Measurements from ENCODE around the gene NDNF.

Gene NDNF

DNA sequence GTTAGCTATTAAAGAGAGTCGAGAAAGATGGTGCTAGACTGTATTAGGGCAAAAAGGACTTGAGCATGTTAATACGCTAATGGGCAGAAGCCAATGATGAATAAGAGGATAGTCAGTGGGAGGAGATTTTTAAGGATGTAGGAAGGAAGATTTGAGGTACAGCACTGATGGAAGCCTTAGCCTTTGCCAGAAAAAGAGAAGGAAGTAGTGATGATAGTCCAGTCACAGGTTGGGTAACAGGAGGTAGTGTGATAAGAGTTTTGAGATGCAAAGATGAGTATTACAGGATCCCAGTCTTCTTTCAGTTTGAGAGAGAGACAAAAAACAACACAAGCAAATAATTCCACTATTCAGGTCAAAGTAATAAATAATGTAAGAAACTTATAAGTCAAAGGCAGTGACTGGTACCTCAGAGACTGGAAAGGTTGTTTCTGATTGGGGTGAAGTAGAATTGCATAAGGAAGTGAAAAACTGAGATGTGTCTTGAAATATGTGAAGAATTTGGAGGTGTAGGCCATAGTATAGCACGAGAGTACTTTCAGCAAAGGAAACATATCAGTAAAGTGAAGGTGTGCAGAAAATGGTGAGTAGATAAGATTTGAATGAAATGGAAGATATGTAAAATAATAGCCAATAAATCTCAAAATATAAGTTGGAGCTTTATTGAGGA lies 22.1 kb upstream of the NDNF start:
- Histone ChIP-seq H3K36me3 (ENCODE audit: control insufficient read depth, low read depth, low read length) (no peaks in the 10 kb centered on the region), H3K4me3 (ENCODE audit: low read length) (no peak overlapping the region), H3K27ac (ENCODE audit: low read length) (no peak overlapping the region), H3K9ac (ENCODE audit: low read length) (no peak overlapping the region), H3K9me3 (ENCODE audit: control insufficient read depth, low read depth, low read length) (no peaks in the 10 kb centered on the region), H3K27me3 (ENCODE audit: control insufficient read depth, insufficient read depth, low read length) (no peaks in the 10 kb centered on the region), H3K4me1 (ENCODE audit: control insufficient read depth, low read depth, low read length) (no peaks in the 10 kb centered on the region)

DNA sequence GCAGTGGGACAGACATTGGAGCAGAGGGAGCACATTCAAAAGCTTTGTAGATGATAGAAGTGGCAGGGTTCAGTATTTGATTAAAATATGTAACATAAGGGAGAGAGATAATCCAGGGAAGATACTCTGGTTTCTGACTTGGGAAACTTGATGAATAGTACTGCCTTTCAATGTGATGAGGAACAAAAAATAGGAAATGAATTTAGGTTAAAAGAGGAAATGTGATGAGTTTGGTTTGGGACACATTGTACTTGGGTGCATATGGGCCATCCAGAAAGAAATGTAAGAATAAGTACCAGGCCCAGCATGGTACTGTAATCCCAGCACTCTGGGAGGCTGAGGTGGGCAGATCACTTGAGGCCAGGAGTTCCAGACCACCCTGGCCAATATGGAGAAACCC lies 20.9 kb upstream of the NDNF start:
- no peak overlapping the region for H3K9ac ChIP-seq (ENCODE audit: low read length)

DNA sequence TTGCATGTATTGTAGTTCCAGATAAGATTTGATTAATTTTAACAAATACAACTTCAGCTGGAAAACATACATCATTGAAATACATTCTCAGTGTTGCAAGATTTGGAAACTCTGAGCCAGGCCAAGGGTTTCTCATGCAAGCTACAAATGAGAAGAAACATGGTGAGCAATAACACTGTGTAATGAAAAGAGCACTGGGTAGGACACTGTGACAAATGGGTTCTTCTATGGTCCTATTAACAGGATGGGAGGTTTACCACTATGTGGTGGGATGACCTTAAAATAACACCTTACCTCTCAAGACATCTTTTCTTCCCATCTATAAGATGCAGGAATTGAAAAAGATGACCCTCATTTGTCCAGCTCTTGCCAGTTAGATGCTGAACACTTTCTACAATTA lies 19.6 kb upstream of the NDNF start:
- Histone ChIP-seq H3K9ac (ENCODE audit: low read length) (no peak overlapping the region), H3K36me3 (ENCODE audit: control insufficient read depth, low read depth, low read length) (no peaks in the 10 kb centered on the region), H3K4me3 (ENCODE audit: low read length) (no peak overlapping the region), H3K9me3 (ENCODE audit: control insufficient read depth, low read depth, low read length) (no peaks in the 10 kb centered on the region), H3K27ac (ENCODE audit: low read length) (no peak overlapping the region), H3K4me1 (ENCODE audit: control insufficient read depth, low read depth, low read length) (no peaks in the 10 kb centered on the region), H3K27me3 (ENCODE audit: control insufficient read depth, insufficient read depth, low read length) (no peaks in the 10 kb centered on the region)

More for the DNA sequence above, 20.9 kb upstream of the NDNF start:
- Histone ChIP-seq H3K4me1 (ENCODE audit: control insufficient read depth, low read depth, low read length) (no peaks in the 10 kb centered on the region), H3K9me3 (ENCODE audit: control insufficient read depth, low read depth, low read length) (no peaks in the 10 kb centered on the region), H3K27me3 (ENCODE audit: control insufficient read depth, insufficient read depth, low read length) (no peaks in the 10 kb centered on the region), H3K4me3 (ENCODE audit: low read length) (no peak overlapping the region), H3K36me3 (ENCODE audit: control insufficient read depth, low read depth, low read length) (no peaks in the 10 kb centered on the region), H3K27ac (ENCODE audit: low read length) (no peak overlapping the region)

DNA sequence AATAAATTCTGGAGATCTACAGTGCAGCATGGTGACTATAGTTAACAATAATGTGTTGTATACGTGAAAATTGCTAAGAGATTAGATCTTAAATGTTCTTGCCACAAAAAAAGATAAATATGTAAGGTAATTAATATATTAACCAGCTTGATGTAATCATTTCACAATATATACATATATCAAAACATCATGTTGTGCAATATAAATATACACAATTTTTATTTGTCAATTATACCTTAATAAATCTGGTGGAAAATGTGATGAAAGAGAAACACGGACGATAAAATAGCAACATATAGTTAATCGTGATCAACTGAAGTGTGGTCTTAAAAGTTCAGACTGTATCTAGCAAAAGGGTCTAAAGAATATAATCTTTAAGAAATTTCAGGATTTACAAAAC lies 16.5 kb upstream of the NDNF start:
- no peak overlapping the region for H3K27ac ChIP-seq (ENCODE audit: low read length)
- no peaks in the 10 kb centered on the region for H3K36me3 ChIP-seq (ENCODE audit: control insufficient read depth, low read depth, low read length)
- H3K9ac ChIP-seq (ENCODE audit: low read length) = no peak overlapping the region
- no peaks in the 10 kb centered on the region for H3K9me3 ChIP-seq (ENCODE audit: control insufficient read depth, low read depth, low read length)
- no peaks in the 10 kb centered on the region for H3K4me1 ChIP-seq (ENCODE audit: control insufficient read depth, low read depth, low read length)
- H3K4me3 ChIP-seq (ENCODE audit: low read length) = no peak overlapping the region
- no peaks in the 10 kb centered on the region for H3K27me3 ChIP-seq (ENCODE audit: control insufficient read depth, insufficient read depth, low read length)

DNA sequence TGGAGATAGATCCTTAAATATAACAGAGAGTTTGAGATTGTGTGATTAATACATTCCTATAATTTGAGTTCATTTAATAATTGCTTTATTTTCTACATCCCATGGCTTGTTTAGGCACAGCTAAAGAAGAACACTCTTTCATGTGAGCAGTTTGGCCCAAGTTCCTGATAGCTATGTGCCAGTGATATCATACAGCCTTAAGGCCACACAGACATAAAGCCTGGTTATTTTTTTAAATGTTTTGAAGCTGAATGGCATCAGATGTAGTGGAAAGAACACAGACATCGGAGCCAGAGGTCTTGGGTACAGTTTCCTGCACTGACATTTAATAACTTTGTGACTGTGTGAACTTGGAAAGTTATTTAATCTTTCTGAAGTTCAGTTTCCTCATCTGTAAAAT lies 7.0 kb upstream of the NDNF start:
- Histone ChIP-seq H3K27ac (ENCODE audit: low read length) (no peak overlapping the region), H3K4me1 (ENCODE audit: control insufficient read depth, low read depth, low read length) (peaks cover 4% of the 10 kb centered on the region), H3K36me3 (ENCODE audit: control insufficient read depth, low read depth, low read length) (no peaks in the 10 kb centered on the region), H3K9ac (ENCODE audit: low read length) (no peak overlapping the region), H3K27me3 (ENCODE audit: control insufficient read depth, insufficient read depth, low read length) (peaks cover 7% of the 10 kb centered on the region), H3K4me3 (ENCODE audit: low read length) (no peak overlapping the region), H3K9me3 (ENCODE audit: control insufficient read depth, low read depth, low read length) (no peaks in the 10 kb centered on the region)

DNA sequence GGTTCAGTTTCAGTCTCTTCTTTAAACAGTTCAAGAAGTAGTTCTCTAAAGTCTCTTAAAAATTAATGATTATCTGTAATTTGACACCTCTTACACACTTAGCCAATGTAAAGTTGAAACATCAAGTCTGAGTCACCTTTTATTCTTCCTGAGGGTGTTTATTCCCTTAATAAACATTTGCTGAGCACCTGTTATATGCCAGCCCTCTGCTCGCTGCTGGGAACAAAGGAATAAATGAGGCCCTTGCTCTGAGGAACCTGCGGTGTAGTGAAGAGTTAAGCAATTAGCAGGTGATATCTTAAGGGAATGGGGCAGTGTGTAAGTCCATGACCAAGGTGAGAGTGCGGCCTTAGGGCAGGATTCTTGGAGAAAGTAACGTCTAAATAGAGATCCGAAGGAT lies 5.2 kb upstream of the NDNF start:
- Histone ChIP-seq H3K27ac (ENCODE audit: low read length) (no peak overlapping the region), H3K4me1 (ENCODE audit: control insufficient read depth, low read depth, low read length) (peaks cover 15% of the 10 kb centered on the region), H3K9ac (ENCODE audit: low read length) (no peak overlapping the region), H3K4me3 (ENCODE audit: low read length) (no peak overlapping the region), H3K27me3 (ENCODE audit: control insufficient read depth, insufficient read depth, low read length) (peaks cover 20% of the 10 kb centered on the region), H3K36me3 (ENCODE audit: control insufficient read depth, low read depth, low read length) (no peaks in the 10 kb centered on the region), H3K9me3 (ENCODE audit: control insufficient read depth, low read depth, low read length) (no peaks in the 10 kb centered on the region)

DNA sequence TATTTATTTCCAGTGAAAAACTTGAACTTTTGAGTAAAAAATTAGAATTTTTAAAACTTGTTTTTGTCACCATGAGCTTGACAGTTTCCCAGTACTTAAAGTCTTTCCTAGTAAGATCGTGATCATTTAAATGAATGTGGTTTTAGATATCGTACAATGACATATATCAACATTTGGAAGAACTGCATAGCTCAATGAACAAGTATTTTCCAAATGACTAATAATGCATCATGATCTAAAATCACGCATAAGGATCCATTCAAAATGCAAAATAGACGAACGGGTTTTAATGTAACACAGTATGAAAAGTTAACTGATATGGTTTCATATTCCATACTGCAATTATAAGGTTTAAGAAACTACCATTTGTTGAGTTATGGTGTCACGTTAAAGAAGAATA lies 4.1 kb upstream of the NDNF start:
- Histone ChIP-seq H3K36me3 (ENCODE audit: control insufficient read depth, low read depth, low read length) (no peaks in the 10 kb centered on the region), H3K27me3 (ENCODE audit: control insufficient read depth, insufficient read depth, low read length) (peaks cover 27% of the 10 kb centered on the region), H3K9me3 (ENCODE audit: control insufficient read depth, low read depth, low read length) (no peaks in the 10 kb centered on the region), H3K4me1 (ENCODE audit: control insufficient read depth, low read depth, low read length) (peaks cover 15% of the 10 kb centered on the region), H3K9ac (ENCODE audit: low read length) (no peak overlapping the region), H3K4me3 (ENCODE audit: low read length) (no peak overlapping the region), H3K27ac (ENCODE audit: low read length) (no peak overlapping the region)

DNA sequence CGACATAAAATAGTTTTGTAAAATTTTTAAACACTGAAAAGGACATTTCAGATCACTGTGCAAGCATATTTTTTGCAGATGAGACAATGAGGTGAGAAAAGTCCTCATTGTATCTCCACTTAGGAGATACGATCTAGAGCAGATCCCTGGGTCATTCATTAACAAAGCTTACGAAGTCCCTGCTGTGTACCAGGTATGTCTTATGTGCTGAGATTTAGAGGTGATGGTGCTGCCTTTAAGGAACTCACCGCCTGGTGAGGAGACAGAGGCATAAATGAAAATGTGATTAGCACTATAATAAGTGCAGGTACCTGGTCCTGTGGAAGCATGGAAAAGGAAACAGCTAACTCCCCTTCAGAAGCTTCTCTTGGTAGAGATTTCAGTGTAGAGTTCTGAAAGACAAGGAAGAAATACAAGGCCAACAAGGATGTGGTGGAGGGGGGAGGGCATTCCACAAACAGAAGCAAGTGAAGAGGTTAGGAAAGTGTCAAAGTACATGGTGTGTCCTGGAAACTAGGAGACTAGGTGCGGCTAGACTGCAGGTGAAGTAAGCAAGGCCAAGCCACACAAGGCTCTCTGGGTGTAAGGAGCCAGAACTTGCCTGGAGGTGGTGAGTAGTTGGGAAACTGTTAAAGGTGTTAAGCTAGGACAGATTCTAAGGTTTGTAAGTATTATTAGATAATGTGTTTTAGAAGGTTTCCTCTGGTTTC lies 1.5 kb upstream of the NDNF start:
- peaks cover 51% of the 10 kb centered on the region for H3K27me3 ChIP-seq (ENCODE audit: control insufficient read depth, insufficient read depth, low read length)
- peak overlapping the region; percentile 23 for H3K4me3 ChIP-seq (ENCODE audit: low read length)
- H3K9me3 ChIP-seq (ENCODE audit: control insufficient read depth, low read depth, low read length) = no peaks in the 10 kb centered on the region
- peaks cover 21% of the 10 kb centered on the region for H3K4me1 ChIP-seq (ENCODE audit: control insufficient read depth, low read depth, low read length)
- no peaks in the 10 kb centered on the region for H3K36me3 ChIP-seq (ENCODE audit: control insufficient read depth, low read depth, low read length)
- H3K27ac ChIP-seq (ENCODE audit: low read length) = no peak overlapping the region
- no peak overlapping the region for H3K9ac ChIP-seq (ENCODE audit: low read length)

DNA sequence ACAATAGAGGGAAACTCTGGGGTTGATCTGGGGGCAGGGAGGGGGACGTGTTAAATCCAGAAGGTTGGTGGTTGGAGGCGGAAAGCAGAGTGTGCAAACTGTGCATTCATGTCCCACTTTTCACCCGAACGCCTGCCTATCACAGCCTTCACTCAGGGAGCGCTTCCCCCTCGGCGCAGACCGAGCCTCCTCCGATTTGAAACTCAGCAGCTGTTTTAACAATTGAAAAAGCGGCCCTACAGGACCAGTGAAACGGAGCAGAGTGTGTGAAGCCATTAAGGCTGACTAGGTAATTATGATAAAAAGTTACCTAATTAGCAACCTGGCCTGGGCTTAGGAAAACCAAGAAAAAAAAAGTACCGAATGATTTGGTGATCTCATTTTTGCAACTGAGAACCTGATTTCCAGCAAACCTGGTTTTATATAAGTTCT lies 685 bp upstream of the NDNF start:
- Histone ChIP-seq H3K36me3 (ENCODE audit: control insufficient read depth, low read depth, low read length) (no peaks in the 10 kb centered on the region), H3K4me1 (ENCODE audit: control insufficient read depth, low read depth, low read length) (peaks cover 21% of the 10 kb centered on the region), H3K27ac (ENCODE audit: low read length) (no peak overlapping the region), H3K9ac (ENCODE audit: low read length) (peak overlapping the region; percentile 49), H3K9me3 (ENCODE audit: control insufficient read depth, low read depth, low read length) (no peaks in the 10 kb centered on the region), H3K4me3 (ENCODE audit: low read length) (peak overlapping the region; percentile 81), H3K27me3 (ENCODE audit: control insufficient read depth, insufficient read depth, low read length) (peaks cover 53% of the 10 kb centered on the region)

DNA sequence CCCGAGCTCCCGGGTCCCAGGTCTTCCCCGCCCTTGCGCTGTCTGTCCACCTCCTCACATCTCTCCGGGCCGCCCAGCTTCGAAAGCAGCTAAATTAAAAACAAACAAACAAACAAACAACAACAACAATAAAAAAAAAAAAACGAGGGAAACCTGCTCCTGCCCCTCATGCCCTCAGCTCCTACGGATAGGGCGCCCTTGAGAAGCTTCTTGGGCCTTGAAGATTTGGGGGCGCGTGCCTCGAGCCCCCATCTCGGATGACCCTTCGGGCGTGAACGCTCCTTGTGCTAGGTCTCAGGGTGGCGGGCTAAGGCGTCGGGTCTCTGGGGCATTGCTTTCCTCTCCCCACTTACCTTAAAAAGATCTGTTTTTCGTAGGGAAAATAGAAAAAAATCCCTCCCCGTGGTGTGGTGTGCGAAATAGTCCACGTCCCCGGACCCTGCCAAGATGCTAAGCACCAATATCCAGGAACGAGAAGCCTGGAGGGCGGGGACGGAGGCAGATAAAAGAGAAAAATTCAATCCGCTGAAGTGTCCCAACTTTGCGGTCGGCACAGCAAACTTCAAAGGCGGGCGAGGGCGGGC lies 603 bp downstream of the NDNF start:
- Histone ChIP-seq H3K27ac (ENCODE audit: low read length) (no peak overlapping the region), H3K27me3 (ENCODE audit: control insufficient read depth, insufficient read depth, low read length) (peaks cover 53% of the 10 kb centered on the region), H3K4me3 (ENCODE audit: low read length) (peak overlapping the region; percentile 81)

DNA sequence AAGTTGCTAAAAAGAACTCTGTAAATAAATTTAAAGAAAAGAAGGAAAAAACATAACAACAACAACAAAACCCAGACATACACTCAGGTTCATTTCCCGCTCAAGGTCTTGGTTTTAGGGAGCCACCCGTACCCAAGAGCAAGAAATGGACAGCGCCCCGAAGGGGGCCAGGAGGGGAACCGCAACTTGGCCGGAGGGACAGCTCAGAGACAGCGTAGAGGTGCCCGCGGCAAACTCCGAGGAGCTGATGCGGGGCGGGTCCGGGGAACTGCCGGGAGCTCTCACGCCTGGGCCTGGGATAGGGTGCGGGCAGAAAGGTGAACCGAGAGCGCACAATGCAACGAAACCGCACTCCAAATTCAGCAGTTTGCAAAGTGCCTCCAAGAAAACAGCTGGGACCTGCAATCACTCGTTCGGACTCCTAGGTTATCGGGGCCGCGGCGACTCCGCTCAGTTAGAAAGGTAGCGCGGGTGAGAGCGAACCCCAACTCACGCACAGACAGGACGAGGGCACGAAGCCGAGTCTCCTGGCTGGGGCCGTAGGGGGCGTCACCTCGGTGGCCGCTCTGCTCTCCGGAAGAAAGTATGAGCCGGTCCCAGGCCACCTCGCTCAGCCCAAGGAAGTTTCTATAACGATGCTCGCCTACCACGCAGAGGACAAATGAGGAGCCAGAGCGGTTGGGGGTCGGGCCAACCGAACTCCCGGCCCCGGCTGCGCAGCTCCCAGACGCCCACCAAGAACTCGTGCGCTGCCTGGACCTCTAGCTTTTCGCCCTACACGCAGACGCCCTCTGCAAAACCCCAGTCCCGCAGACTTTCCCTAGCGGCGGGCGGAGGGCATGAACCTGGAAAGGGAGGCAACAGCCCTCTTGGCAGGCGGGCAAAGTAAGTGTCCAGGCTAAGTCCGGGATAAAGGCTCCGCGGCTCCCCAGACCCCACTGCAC lies 1.4 kb downstream of the NDNF start:
- Histone ChIP-seq H3K4me1 (ENCODE audit: control insufficient read depth, low read depth, low read length) (peaks cover 18% of the 10 kb centered on the region), H3K36me3 (ENCODE audit: control insufficient read depth, low read depth, low read length) (no peaks in the 10 kb centered on the region), H3K9me3 (ENCODE audit: control insufficient read depth, low read depth, low read length) (no peaks in the 10 kb centered on the region), H3K27ac (ENCODE audit: low read length) (no peak overlapping the region), H3K9ac (ENCODE audit: low read length) (peak overlapping the region; percentile 20), H3K27me3 (ENCODE audit: control insufficient read depth, insufficient read depth, low read length) (peaks cover 53% of the 10 kb centered on the region), H3K4me3 (ENCODE audit: low read length) (peak overlapping the region; percentile 81)

More for the DNA sequence above, 603 bp downstream of the NDNF start:
- Histone ChIP-seq H3K9me3 (ENCODE audit: control insufficient read depth, low read depth, low read length) (no peaks in the 10 kb centered on the region), H3K4me1 (ENCODE audit: control insufficient read depth, low read depth, low read length) (peaks cover 18% of the 10 kb centered on the region), H3K36me3 (ENCODE audit: control insufficient read depth, low read depth, low read length) (no peaks in the 10 kb centered on the region), H3K9ac (ENCODE audit: low read length) (peak overlapping the region; percentile 20)

Measured in iPS-18a (cell line).